HG02852 (cell line): ENCODE data around the gene RALGAPA1.

ENCODE experiments used
- ATAC-seq: cut with Tn5 transposase; IDR thresholded peaks from one replicate; pipeline ENCODE4 v1.9.1; 2021; ENCODE audit warnings: mild to moderate bottlenecking, moderate library complexity; ENCODE audit not compliant: unreplicated experiment

Gene RALGAPA1

GRCh38 chr14:35704793-35705493 lies 104.2 kb downstream of the RALGAPA1 start:
- ATAC-seq = no peak

GRCh38 chr14:35701531-35701930 lies 107.6 kb downstream of the RALGAPA1 start:
- no peak for ATAC-seq

GRCh38 chr14:35699791-35700444 lies 109.2 kb downstream of the RALGAPA1 start:
- no peak for ATAC-seq

- no peak for ATAC-seq
These were observed 112.5 kb downstream of the RALGAPA1 start for GRCh38 chr14:35696575-35696974.

GRCh38 chr14:35696119-35696518 lies 113.0 kb downstream of the RALGAPA1 start:
- no peak for ATAC-seq

- ATAC-seq = no peak
These were observed 113.4 kb downstream of the RALGAPA1 start for GRCh38 chr14:35695647-35696046.

GRCh38 chr14:35695072-35695471 lies 114.0 kb downstream of the RALGAPA1 start:
- ATAC-seq = no peak

GRCh38 chr14:35689000-35689460 lies 120.1 kb downstream of the RALGAPA1 start:
- ATAC-seq = peak; percentile 65

- ATAC-seq = no peak
These were observed 120.8 kb downstream of the RALGAPA1 start for GRCh38 chr14:35688126-35688826.

- no peak for ATAC-seq
These were observed 121.7 kb downstream of the RALGAPA1 start for GRCh38 chr14:35687335-35687939.

- ATAC-seq = peak; percentile 78
These were observed 125.4 kb downstream of the RALGAPA1 start for GRCh38 chr14:35683688-35684087.

- no peak for ATAC-seq
These were observed 126.3 kb downstream of the RALGAPA1 start for GRCh38 chr14:35682802-35683201.

- no peak for ATAC-seq
These were observed 130.6 kb downstream of the RALGAPA1 start for GRCh38 chr14:35678403-35679028.

GRCh38 chr14:35669782-35670181 lies 139.3 kb downstream of the RALGAPA1 start:
- peak; percentile 73 for ATAC-seq

GRCh38 chr14:35666429-35667043 lies 142.6 kb downstream of the RALGAPA1 start:
- ATAC-seq = no peak

- no peak for ATAC-seq
These were observed 147.2 kb downstream of the RALGAPA1 start for GRCh38 chr14:35661875-35662274.

- ATAC-seq = no peak
These were observed 156.1 kb downstream of the RALGAPA1 start for GRCh38 chr14:35653045-35653444.

- ATAC-seq = no peak
These were observed 165.6 kb downstream of the RALGAPA1 start for GRCh38 chr14:35643513-35643912.

GRCh38 chr14:35637851-35638250 lies 171.2 kb downstream of the RALGAPA1 start:
- ATAC-seq = no peak

- no peak for ATAC-seq
These were observed 171.8 kb downstream of the RALGAPA1 start for GRCh38 chr14:35637269-35637668.
